Activated CD4-positive, alpha-beta memory T cell treated with anti-CD3 and anti-CD28 coated beads, Interleukin-2, amount 10 ng/mL, durations not matched to agents 7 days and 5 days (primary cell): ENCODE data around the gene ARHGAP33. TPM values are rescaled to one million over a fixed set of nuclear protein-coding genes. Genes with fewer than 3 reads are reported as not detected.
A peak's percentile ranks its signal among the peaks of the same experiment; 100 is the strongest.

Experiments used
- CTCF ChIA-PET: fragments of 350-600 bp; sonication (Branson Sonifier 250); formaldehyde crosslinking; loops from one replicate; lab custom pipeline; 2021; ENCODE audit warnings: antibody characterized with exemption, inconsistent platforms; lab: Charles Lee
- POLR2A ChIA-PET: fragments of 350-600 bp; sonication (Branson Sonifier 250); formaldehyde crosslinking; loops from one replicate; lab custom pipeline; 2021; ENCODE audit warnings: antibody characterized with exemption; lab: Charles Lee
- DNase-seq: peaks from one replicate; pipeline ENCODE4 v3.0.0-alpha.2; 2020
- H3K27ac Mint-ChIP-seq: one replicate; pipeline ENCODE4 v1.8.0; 2021; ENCODE audit warnings: mild to moderate bottlenecking, mixed read lengths
- H3K27me3 Mint-ChIP-seq: one replicate; pipeline ENCODE4 v1.8.0; 2021; ENCODE audit warnings: mixed read lengths
- H3K36me3 Mint-ChIP-seq: one replicate; pipeline ENCODE4 v1.8.0; 2021; ENCODE audit warnings: low read depth, mixed read lengths
- H3K4me1 Mint-ChIP-seq: one replicate; pipeline ENCODE4 v1.8.0; 2021; ENCODE audit warnings: mixed read lengths
- H3K4me3 Mint-ChIP-seq: one replicate; pipeline ENCODE4 v1.8.0; 2021; ENCODE audit warnings: mild to moderate bottlenecking, mixed read lengths
- H3K9me3 Mint-ChIP-seq: one replicate; pipeline ENCODE4 v1.8.0; 2021; ENCODE audit warnings: mixed read lengths
- total RNA-seq, 2 experiments: library from RNA; stranded (reverse); gene quantifications; one replicate each; pipeline ENCODE4 v1.2.3, GENCODE V29; 2021

Gene ARHGAP33
- total RNA-seq, 2 experiments from 2014 or later = 60.9 to 67.0 TPM

- peak; percentile 76 for DNase-seq
- Mint-ChIP-seq H3K4me1 (peaks cover 54% of the 10 kb centered on the region), H3K4me3 (peak within 1 kb of the TSS; percentile 81), H3K27ac (peak within 1 kb of the TSS; percentile 88), H3K9me3 (no peaks in the 10 kb centered on the region), H3K27me3 (no peaks in the 10 kb centered on the region), H3K36me3 (peaks cover 35% of the 10 kb centered on the region)
- CTCF ChIA-PET = interaction anchor here (0.6 to 1.5 kb wide), 2 partner anchors 47 to 189 kb away, joined by 3 to 5 read pairs; no protein-coding TSS in a partner anchor
- POLR2A ChIA-PET = interaction anchor here (0.7 to 5.3 kb wide), 10 partner anchors 11 to 138 kb away, joined by 3 to 45 read pairs (median 4); partner anchors contain the start of genes HSPB6, KMT2B and PROSER3
These were observed 33.1 kb upstream of the ARHGAP33 start, which contains the start of gene IGFLR1 for GRCh38 chr19:35742121-35742724. Gene IGFLR1 (minus strand): TSS chr19:35742452. CDS start chr19:35741180, 1,272 bp downstream.

GRCh38 chr19:35743640-35744429 is 31.5 kb upstream of the ARHGAP33 start:
- CTCF ChIA-PET = interaction anchor here (0.7 to 2.0 kb wide), 4 partner anchors 9 to 187 kb away, joined by 3 to 10 read pairs (median 4); no protein-coding TSS in a partner anchor
- Mint-ChIP-seq H3K4me3 (peak overlapping the region; percentile 95), H3K4me1 (peaks cover 62% of the 10 kb centered on the region)

GRCh38 chr19:35744430-35745327 is 30.7 kb upstream of the ARHGAP33 start:
- H3K27ac Mint-ChIP-seq = peak overlapping the region; percentile 99
- no peaks in the 10 kb centered on the region for H3K27me3 Mint-ChIP-seq
- ChIA-PET CTCF (interaction anchor here (0.5 to 2.0 kb wide), 9 partner anchors 26 to 603 kb away, joined by 3 to 10 read pairs (median 4); partner anchors contain the start of genes COX6B1 and ZBTB32), POLR2A (interaction anchor here (0.9 to 5.4 kb wide), 14 partner anchors 8 to 187 kb away, joined by 3 to 46 read pairs (median 8); partner anchors contain the start of genes COX6B1, HSPB6 and KMT2B)
- H3K4me1 Mint-ChIP-seq = peaks cover 60% of the 10 kb centered on the region
- peaks cover 21% of the 10 kb centered on the region for H3K36me3 Mint-ChIP-seq
- peak overlapping the region; percentile 95 for H3K4me3 Mint-ChIP-seq
- no peaks in the 10 kb centered on the region for H3K9me3 Mint-ChIP-seq
- DNase-seq = peak; percentile 94

More at GRCh38 chr19:35743640-35744429, 31.5 kb upstream of the ARHGAP33 start:
- POLR2A ChIA-PET = interaction anchor here (0.9 to 5.4 kb wide), 12 partner anchors 8 to 96 kb away, joined by 3 to 46 read pairs (median 10); partner anchors contain the start of genes COX6B1, HSPB6 and KMT2B
- no peak for DNase-seq
- H3K9me3 Mint-ChIP-seq = no peaks in the 10 kb centered on the region
- peaks cover 23% of the 10 kb centered on the region for H3K36me3 Mint-ChIP-seq
- H3K27ac Mint-ChIP-seq = peak overlapping the region; percentile 99
- no peaks in the 10 kb centered on the region for H3K27me3 Mint-ChIP-seq

- Mint-ChIP-seq H3K4me3 (peak within 1 kb of the TSS; percentile 95), H3K9me3 (no peaks in the 10 kb centered on the region), H3K4me1 (peaks cover 66% of the 10 kb centered on the region), H3K27me3 (no peaks in the 10 kb centered on the region), H3K27ac (peak within 1 kb of the TSS; percentile 99), H3K36me3 (peaks cover 21% of the 10 kb centered on the region)
- POLR2A ChIA-PET = interaction anchor here (0.6 to 5.4 kb wide), 14 partner anchors 7 to 600 kb away, joined by 3 to 46 read pairs (median 8); partner anchors contain the start of genes COX6B1, HSPB6 and KMT2B
- CTCF ChIA-PET = interaction anchor here (0.8 to 2.0 kb wide), 9 partner anchors 27 to 604 kb away, joined by 3 to 10 read pairs (median 4); partner anchors contain the start of gene COX6B1
- peak; percentile 98 for DNase-seq
These were observed 29.9 kb upstream of the ARHGAP33 start, which contains the start of the genes PSENEN and U2AF1L4 for GRCh38 chr19:35745328-35746086. Gene PSENEN (plus strand): TSS chr19:35745651. CDS start chr19:35745931, 280 bp downstream. Gene U2AF1L4 (minus strand): TSS chr19:35745418. CDS start chr19:35745391, 27 bp downstream.

GRCh38 chr19:35746087-35746462 is 29.3 kb upstream of the ARHGAP33 start:
- POLR2A ChIA-PET = interaction anchor here (0.6 to 5.4 kb wide), 8 partner anchors 11 to 600 kb away, joined by 3 to 46 read pairs (median 12); partner anchors contain the start of genes HSPB6 and KMT2B
- Mint-ChIP-seq H3K9me3 (no peaks in the 10 kb centered on the region), H3K27ac (peak overlapping the region; percentile 99), H3K36me3 (peaks cover 21% of the 10 kb centered on the region), H3K4me3 (peak overlapping the region; percentile 95), H3K4me1 (peaks cover 64% of the 10 kb centered on the region), H3K27me3 (no peaks in the 10 kb centered on the region)
- CTCF ChIA-PET = interaction anchor here (0.8 to 2.0 kb wide), 7 partner anchors 27 to 184 kb away, joined by 3 to 10 read pairs (median 4); partner anchors contain the start of gene COX6B1
- no peak for DNase-seq

GRCh38 chr19:35746531-35746930 is 28.8 kb upstream of the ARHGAP33 start:
- no peaks in the 10 kb centered on the region for H3K27me3 Mint-ChIP-seq

GRCh38 chr19:35748106-35749020 is 27.0 kb upstream of the ARHGAP33 start, which contains the start of gene LIN37:
Gene LIN37 (plus strand): TSS chr19:35748576. CDS start chr19:35748725, 149 bp downstream.
- Mint-ChIP-seq H3K4me1 (peaks cover 53% of the 10 kb centered on the region), H3K27me3 (no peaks in the 10 kb centered on the region), H3K9me3 (no peaks in the 10 kb centered on the region), H3K36me3 (peaks cover 16% of the 10 kb centered on the region), H3K4me3 (peak within 1 kb of the TSS; percentile 97), H3K27ac (peak within 1 kb of the TSS; percentile 90)
- CTCF ChIA-PET = interaction anchor here (0.7 to 1.5 kb wide), 11 partner anchors 9 to 183 kb away, joined by 3 to 18 read pairs (median 4); partner anchors contain the start of gene HSPB6
- POLR2A ChIA-PET = interaction anchor here (0.8 to 5.4 kb wide), 13 partner anchors 8 to 183 kb away, joined by 3 to 46 read pairs (median 5); partner anchors contain the start of genes HSPB6 and NFKBID
- DNase-seq = peak; percentile 99

More at GRCh38 chr19:35746531-35746930, 28.8 kb upstream of the ARHGAP33 start:
- Mint-ChIP-seq H3K36me3 (peaks cover 21% of the 10 kb centered on the region), H3K4me3 (peak overlapping the region; percentile 95), H3K27ac (peak overlapping the region; percentile 99), H3K9me3 (no peaks in the 10 kb centered on the region), H3K4me1 (peaks cover 64% of the 10 kb centered on the region)
- ChIA-PET POLR2A (interaction anchor here (2.2 to 5.4 kb wide), 4 partner anchors 10 to 44 kb away, joined by 11 to 46 read pairs (median 16); partner anchors contain the start of genes HSPB6 and KMT2B), CTCF (interaction anchor here (0.7 to 1.7 kb wide), 3 partner anchors 16 to 54 kb away, joined by 3 to 4 read pairs (median 3); no protein-coding TSS in a partner anchor)
- no peak for DNase-seq

GRCh38 chr19:35750167-35750566 is 25.2 kb upstream of the ARHGAP33 start:
- Mint-ChIP-seq H3K27me3 (no peaks in the 10 kb centered on the region), H3K9me3 (no peaks in the 10 kb centered on the region), H3K27ac (no peak overlapping the region), H3K4me1 (peaks cover 47% of the 10 kb centered on the region), H3K4me3 (peak overlapping the region; percentile 17), H3K36me3 (peaks cover 14% of the 10 kb centered on the region)
- ChIA-PET POLR2A (no interaction called here), CTCF (no interaction called here)
- DNase-seq = no peak

GRCh38 chr19:35751839-35752745 is 23.3 kb upstream of the ARHGAP33 start:
- H3K27ac Mint-ChIP-seq = no peak overlapping the region
- POLR2A ChIA-PET = interaction anchor here (1.2 to 1.5 kb wide), 3 partner anchors 8 to 50 kb away, joined by 4 to 5 read pairs (median 5); partner anchors contain the start of genes PSENEN and U2AF1L4
- peaks cover 43% of the 10 kb centered on the region for H3K4me1 Mint-ChIP-seq
- peaks cover 12% of the 10 kb centered on the region for H3K36me3 Mint-ChIP-seq
- CTCF ChIA-PET = no interaction called here
- no peaks in the 10 kb centered on the region for H3K9me3 Mint-ChIP-seq
- H3K27me3 Mint-ChIP-seq = no peaks in the 10 kb centered on the region
- H3K4me3 Mint-ChIP-seq = no peak overlapping the region
- no peak for DNase-seq
